ENCODE results near the gene LSM3.
A peak's percentile ranks its signal among the peaks of the same experiment; 100 is the strongest.

Gene LSM3

DNA sequence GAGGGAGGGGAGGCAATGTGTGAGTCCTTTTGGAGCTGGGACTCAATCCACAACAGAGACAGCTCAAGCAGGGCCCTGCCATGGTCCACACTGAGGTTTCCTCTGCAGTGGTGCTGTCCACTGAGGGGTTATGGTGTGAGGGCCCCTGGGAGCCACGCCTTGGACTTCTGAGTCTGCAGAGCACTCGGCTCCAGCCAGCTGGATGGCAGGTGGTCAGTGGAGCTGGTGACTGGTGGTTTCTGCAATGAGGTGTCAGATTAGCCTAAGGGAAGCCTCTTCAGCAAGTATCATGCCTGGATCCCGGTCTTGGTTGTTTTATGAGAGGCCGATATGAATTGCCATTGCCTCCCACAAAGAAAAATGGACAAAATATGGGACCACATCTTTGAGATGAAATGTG is 21.7 kb downstream of the LSM3 start:
- DNase-seq (ENCODE audit: low read depth in 2 of 2), result no peak

DNA sequence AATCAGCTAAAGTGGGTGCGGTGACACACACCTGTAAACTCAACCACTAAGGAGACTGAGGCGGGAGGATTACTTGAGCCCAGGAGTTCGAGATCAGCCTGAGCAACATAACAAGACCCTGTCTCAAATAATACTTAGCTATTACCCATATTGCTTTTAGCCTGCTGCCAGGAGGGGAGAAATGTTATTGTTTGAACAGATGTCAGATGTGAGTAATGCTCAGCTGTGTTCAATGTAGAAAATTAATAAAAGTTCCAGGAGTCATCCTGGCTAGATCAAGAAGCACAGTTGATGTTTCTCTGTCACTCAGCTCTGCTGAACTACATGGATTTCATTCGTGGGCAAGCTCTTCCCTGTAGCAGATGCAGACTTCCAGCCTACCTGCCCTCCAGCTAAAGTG is 22.2 kb downstream of the LSM3 start:
- DNase-seq (ENCODE audit: low read depth in 2 of 2), result no peak

DNA sequence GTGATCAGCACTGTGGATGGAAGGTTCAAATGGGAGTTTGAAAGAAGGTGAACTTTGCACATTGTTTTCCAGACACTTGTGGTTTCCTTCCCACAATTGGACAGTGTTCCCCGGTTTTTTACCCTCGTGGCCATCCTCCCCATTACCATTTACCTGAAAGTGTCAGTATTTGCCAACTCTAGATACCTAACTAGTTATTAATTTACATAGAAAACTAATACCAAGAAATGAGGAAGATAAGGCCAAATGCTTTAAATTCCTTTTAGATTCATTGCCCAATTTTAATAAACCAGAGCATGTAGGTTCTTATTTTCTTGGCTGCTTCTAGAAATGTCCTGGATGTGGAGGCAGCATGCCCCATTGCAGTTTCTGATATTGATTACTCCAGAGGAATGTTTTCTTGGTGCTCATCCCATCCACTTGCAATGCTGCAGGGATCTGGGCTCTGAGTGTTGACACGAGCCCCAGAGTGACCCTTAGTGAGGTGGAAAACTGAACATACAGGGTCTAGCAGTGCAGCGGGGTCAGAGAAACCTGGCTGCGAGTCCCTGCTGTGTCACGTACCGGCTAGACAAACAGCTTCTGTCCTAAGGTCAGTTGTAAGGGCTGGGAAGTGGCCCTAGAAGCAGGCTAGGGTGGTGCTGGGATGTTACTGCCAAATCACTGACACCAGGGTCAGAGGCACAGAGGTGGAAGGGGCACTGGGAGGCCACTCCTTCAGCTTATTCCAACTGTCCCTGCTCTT is 23.5 kb downstream of the LSM3 start:
- no peak for DNase-seq (ENCODE audit: low read depth in 2 of 2)

DNA sequence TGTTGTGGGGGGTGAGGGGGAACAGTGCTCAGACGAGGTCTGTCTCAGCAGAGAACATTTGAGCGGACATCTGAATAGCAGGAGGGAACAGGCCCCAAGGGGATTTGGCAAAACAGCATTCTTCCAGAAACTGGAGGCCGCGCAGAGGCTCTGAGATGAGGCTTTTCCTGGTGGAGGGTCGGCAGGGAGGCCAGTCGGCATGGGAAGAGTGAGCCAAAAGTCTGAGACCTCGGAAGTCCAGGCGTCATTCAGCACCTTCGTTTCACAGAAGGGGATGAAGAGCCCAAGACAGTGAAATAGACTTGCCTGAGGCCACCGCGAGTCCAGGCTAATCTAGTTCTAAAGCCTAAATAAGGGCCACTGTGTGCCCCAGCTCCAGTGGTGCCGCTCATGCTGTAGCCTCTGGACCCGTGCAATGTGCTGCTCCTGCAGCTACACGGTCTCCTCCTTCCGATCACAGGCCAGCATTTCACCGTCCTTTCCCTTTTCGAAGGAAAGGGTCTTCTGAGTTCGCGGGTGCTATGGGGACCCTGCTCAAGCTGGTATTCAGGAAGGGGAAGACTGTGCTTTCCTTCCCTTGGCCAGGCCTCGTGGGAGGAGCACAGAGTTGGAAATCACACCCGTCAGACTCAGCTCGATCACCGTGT is 24.4 kb downstream of the LSM3 start:
- DNase-seq (ENCODE audit: low read depth in 2 of 2), result no peak

DNA sequence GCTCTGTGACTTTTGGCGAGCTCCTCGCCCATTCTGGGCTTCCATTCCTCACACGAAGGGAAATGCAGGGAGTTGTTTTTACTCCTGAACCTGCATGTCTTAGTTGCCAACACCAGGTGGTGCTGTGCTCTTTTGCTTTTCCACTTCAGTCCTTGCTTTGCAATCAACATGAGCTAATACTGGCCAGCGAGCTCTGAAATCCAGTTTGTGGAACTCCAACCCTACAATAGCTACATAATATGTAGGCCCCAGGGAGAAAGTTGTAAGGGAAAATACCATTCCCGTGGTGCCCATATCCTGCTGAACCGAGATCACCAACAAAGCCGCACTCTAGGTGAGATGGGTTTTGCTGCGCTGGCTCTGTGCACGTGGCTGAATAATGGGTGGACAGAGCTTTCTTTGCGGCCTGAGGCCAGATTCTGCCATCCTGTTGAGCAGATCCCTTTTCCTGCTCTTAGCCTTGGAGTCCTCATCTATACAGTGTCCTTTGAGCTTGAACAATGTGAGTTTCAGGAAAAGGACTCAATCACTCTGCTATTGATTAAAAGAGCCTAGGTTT is 25.0 kb downstream of the LSM3 start:
- peak in 1 of 2 donors; percentile 5 for DNase-seq (ENCODE audit: low read depth in 2 of 2)

DNA sequence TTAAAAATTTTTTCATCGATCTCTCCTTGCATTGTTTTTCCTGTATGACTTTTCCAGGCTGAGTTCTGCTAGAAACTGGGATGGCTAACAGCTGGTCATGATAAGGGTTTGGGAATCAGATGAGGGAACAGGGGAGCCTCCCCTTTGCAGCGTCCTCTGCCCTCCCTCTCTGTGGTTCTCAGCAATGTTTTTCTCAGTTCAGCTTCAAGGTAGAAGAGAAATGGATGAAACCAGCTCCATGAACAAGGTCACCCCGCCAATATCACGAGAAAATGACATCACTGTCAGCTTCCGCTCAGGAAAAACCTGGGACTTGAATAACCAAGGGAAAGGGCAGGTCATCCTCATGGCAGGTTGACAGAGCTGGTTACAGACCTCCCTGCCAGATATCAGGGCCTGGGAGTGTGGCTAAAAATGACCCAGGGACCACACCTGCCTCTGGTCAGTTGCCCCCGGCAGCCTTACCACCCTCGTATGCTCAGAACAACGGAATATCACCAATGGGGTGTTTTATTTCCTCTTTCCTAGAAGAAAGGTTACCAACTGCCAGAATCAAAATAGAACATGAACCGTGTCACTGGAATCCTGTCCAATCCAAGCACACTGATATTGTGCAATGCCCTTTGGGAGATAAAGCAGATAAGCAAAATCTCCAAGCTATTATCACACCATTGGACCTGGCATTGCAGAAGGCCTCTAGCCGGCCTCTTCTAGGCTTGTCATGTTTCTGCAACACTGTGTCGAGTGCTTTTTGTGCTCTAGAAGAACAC is 26.1 kb downstream of the LSM3 start:
- no peak for DNase-seq (ENCODE audit: low read depth in 2 of 2)

DNA sequence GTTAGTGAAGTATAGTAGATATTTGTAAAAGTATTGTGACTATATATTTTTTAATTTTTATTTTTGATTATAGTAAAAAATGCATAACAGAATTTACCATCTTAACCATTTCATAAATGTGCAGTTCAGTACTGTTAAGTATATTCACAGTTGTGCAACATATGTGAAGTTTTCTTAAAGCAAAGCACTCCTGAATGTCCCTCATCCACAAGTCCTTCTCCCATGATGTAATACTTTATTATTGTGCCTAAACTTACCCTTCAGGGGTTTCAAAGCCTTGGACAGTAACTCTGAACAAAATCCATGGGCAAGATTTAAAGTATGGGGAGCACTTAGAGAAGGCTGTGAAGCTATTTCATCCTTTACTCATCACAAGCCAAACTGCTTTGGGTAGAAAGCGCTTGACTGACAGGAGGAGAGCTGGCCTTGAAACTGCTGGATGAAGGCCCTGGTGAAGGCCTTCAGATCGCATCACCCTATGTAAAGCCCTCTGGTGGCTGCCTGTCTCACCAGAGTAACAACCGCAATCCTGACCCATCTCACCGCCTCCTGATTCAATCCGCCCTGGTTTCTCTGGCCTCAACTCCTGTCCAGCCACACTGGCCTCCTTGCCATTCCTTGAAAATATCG is 28.0 kb downstream of the LSM3 start:
- DNase-seq (ENCODE audit: low read depth in 2 of 2), result no peak

DNA sequence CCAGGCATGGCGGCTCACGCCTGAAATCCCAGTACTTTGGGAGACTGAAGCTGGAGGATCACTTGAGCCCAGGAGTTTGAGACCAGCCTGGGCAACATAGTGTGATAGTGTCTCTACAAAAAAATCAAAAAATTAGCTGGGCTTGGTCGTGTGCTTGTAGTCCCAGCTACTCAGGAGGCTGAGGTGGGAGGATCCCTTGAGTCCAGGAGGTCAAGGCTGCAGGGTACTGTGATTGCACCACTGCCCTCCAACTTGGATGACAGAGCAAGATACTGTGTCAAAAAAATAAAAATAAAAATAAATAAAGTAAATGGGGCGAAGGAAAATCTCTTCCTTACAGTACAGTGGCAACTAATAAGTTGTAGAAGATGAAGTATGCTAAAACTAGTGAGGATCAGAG is 29.6 kb downstream of the LSM3 start:
- DNase-seq (ENCODE audit: low read depth in 2 of 2), result no peak

DNA sequence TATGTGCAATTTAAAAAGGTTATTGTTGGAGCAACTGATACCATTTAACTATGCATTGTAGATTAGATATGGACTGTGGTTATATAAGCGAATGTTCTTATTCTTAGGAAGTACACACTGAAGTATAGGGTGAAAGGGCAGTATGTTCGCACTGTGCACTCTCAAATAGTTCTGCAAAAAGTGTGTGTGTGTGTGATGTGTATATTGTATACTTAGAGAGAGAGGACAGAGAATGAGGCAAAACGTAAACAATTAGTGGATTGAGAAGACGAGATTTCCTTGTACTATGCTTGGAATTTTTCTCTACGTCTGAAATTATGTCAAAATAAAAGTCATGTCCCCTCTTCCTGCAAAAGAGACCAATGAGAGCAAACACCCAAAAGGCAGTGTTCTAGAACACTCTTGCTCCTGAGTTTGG is 30.4 kb downstream of the LSM3 start:
- no peak for DNase-seq (ENCODE audit: low read depth in 2 of 2)

DNA sequence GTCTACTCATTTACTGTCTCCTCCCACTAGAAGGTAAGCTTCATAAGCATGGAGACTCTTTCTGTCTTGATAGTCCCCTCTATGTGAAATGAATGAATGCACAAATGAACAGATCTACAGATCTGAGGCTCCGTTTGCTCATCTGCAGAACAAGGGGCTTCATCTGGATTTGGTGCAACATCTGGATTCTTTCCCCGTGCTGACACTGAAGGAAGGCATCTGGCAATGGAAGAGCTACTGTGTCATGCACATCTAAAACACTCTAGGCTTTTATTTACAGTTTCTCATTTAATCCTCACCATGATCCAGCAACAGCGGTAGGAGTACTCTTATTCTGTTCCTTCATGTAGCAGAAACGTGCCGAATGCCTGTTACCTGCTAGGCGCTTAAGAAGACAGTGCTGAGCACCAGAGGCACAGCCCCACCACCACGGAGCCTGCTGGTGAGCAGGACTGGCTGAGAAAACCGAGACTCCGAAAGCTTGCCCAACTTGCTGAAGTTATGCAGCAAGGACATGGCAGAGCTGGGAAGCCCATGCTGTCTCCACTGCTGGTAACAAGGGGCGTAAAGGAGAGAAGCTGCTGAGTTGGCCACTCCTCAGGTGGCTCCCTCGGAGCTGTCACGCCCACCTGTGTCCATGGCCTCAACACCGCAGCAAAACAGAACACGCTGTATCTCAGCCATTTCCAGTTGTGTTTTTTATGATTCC is 31.1 kb downstream of the LSM3 start:
- no peak for DNase-seq (ENCODE audit: low read depth in 2 of 2)

DNA sequence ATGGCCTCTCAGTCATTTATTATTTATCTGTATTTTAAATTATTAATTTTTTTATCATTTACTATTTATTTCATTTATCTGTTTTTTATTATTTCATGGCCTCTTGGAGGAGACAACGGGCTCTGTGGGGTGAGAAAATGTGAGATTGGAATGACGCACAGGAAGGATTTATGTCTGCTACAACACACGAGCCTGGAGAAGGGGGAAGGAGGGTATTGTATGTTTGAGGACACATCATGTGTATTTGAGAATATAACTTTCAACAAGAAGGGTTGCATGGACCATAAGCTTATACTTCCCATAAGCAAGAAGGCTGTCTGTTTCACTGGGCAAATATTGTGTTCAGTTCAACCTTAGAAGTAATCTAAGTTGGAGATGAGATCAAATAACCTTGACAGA is 31.7 kb downstream of the LSM3 start:
- no peak for DNase-seq (ENCODE audit: low read depth in 2 of 2)

DNA sequence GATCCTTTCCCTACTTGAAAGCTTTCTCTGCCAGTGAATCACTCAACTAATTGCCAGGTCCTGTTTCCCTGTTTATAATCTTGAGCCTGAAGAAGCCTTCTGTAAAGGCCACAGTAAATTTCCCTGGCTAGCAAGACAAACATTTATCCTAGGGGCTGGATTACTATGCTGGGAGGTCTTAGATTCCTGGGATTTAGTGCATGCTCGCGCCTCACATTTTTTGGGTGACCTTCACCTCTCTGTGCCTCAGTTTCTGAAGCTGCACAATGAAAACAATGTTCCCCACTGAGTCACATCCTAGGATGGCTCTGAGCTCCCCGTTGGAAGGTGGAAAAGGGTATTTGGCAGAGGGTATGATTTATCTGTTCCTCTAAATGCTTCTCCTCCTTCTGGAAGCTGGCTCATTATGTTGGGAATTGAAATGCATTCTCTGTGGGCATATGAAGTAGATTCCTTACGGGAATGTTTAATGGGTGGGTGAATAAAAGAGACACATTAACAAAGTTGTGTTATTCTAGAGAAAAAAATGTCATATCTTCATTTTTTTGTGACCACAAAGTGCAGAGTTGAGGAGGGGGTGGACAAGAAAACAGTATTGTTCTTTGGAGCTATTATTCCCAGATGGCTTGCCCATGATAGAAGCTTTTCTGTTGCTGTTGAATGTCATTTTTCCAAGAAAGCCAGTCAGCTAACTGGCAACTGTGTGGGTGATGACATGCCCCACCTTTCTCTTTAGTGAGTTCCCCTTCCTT is 32.4 kb downstream of the LSM3 start:
- DNase-seq (ENCODE audit: low read depth in 2 of 2), result no peak

DNA sequence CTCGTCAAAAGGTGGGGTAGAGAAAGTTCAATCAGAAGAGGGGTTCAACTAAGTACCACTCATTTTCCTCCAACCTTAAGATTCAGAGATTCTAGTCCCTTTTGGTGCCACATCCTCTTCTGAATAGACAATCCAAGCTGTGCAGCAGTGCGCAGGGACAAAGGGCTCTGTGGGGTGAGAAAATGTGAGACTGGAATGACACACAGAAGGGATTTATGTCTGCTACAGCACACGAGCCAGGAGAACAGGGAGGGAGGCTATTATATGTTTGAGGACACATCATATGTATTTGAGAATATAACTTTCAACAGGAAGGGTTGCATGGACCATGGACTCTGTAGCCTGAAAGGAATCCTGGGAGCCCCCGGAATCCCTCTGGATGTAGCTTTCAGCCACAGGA is 33.0 kb downstream of the LSM3 start:
- no peak for DNase-seq (ENCODE audit: low read depth in 2 of 2)

DNA sequence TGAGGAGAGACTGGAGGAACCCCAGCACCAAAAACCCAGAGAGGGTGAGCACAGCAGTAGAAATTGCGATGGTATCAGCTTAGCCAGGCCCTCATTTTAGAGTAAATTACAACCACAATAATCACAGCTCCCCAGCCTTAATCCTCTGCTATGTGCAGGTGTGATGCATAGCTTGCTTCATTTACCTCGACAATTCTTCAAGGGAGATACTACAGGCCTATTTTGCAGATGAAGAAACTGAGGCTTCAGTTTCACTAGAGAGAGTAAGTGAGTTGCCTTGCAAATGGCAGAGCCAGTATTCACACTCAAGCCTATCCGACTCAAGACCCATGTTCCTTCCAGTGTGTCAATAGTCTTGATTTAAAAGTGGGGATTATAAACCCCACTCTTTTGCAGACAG is 33.4 kb downstream of the LSM3 start:
- no peak for DNase-seq (ENCODE audit: low read depth in 2 of 2)

DNA sequence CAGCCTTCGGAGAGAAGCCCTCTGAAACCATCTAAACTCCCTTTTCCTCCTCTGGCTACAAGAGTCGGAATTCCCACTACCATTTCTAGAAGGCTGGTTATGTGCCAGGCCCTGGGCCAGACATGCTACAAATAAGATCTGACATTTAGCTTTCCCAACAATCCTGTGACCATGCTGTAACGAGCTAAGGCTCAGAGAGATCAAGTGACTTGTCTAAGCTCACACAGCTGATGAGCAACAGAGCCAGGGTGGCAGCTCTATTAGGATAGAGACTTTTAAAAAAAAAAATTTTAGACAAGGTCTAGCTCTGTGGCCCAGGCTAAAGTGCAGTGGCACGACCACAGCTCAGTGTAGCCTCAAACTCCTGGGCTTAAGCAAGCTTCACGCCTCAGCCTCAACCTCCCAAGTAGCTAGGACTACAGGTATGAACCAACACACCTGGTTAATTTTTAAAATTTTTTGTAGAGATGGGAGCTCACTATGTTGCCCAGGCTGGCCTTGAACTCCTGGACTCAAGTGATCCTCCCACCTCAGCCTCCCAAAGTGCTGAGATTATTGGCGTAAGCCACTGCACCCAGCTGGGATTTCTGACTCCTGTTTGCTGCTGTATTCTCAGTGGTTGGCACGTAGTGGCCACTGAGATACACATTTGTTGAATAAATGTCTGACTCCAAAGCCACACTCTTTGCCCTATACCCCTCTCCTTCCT is 34.6 kb downstream of the LSM3 start:
- no peak for DNase-seq (ENCODE audit: low read depth in 2 of 2)

DNA sequence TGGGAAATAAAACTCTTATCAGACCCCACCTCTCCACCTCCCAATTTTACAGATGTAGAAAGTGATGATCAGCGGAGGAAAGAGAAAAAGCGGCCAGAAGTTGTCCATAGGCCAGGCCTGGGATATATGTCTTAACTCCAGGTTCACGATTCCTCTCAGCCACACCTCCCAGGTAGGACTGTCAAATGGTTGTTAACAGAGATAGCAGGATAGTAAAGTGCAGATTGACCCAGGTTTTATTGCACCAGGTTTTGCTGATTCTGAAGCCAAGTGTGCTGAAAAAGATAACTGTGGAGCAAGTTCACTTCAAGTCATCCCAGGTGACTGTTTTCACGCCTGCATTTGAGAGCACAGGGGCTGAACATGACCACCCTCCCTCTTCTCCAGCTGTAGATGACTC is 36.1 kb downstream of the LSM3 start:
- DNase-seq (ENCODE audit: low read depth in 2 of 2), result no peak

DNA sequence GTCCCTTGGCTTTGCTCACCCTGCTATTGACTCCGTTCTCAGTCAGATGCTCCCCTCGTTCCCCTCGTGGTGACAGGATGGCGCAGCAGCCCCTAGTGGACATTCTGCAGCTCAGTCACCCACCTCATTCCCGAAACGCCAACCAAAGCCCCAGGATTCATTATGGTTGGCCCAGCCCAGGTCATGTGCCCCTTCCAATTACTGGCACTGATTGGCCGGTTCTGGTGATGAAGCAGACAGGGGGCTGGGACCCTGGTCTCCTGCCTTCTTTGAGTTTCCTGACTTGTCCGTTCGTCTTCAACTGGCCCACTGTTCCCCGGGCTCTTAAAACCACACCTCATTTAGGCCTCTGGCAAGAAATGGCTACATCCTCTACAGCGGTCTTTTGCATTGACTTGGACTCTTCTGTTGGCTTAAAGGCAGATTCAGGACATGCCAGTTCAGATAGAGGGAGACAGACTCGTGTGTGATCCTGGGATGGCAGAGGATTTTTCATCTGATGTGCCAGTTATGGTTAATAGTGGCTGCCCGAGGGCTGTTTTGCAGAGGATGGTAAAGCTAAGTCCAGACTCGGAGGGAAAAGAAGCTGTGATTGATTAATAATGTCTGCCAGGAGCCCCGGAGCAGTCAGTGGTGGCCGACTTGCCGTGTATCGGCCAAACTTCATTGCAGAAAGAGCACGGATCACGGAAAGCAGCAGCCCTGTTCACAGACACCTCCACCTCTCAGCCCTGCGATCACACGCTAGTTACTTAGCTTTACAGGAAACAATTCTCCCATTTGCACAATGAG is 37.8 kb downstream of the LSM3 start:
- DNase-seq (ENCODE audit: low read depth in 2 of 2), result peak in 1 of 2 donors; percentile 13

DNA sequence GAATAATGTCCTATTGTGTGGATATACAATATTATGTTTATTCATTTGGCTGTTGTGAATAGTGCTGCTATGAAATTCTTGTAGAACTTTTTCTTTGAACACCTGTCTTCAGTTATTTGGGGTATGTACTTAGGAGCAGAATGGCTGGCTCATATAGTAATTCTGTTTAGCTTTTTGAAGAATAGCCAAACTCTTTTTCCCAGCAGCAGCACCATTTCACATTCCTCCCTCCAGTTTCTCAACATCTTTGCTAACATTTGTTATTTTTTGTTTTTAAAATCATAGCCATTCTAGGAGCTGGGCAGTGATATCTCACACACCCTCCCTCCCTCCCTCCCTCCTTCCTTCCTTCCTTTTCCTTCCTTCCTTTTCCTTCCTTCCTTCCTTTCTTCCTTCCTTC is 39.7 kb downstream of the LSM3 start:
- no peak for DNase-seq (ENCODE audit: low read depth in 2 of 2)

DNA sequence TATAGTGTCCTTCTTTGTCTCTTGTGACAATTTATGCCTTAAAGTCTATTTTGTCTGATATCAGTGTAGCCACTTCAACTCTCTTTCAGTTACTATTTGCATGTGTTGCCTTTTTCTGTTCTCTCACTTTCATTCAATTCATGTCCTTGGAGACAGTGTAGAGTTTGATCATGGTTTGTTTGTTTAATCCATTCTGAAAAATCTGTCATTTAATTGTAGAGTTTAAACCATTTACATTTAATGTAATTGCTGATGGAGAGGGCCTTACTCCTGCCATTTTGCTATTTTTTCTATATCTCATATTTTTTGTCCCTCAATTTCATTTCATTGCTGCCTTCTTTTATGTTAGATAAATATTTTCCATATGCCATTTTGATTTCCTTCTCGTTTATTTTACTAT is 42.3 kb downstream of the LSM3 start:
- DNase-seq (ENCODE audit: low read depth in 2 of 2), result no peak

Data from stimulated activated CD8-positive, alpha-beta memory T cell treated with anti-CD3 and anti-CD28 coated beads, Interleukin-2, amount 100 ng/mL, for 1 hour (primary cell).